GM19397 (cell line): ENCODE data around the gene MMP20.

Source experiments
- ATAC-seq: cut with Tn5 transposase; IDR thresholded peaks from one replicate; pipeline ENCODE4 v1.9.1; 2021; ENCODE audit warnings: mild to moderate bottlenecking, moderate library complexity; ENCODE audit not compliant: unreplicated experiment

The MMP20 gene

DNA sequence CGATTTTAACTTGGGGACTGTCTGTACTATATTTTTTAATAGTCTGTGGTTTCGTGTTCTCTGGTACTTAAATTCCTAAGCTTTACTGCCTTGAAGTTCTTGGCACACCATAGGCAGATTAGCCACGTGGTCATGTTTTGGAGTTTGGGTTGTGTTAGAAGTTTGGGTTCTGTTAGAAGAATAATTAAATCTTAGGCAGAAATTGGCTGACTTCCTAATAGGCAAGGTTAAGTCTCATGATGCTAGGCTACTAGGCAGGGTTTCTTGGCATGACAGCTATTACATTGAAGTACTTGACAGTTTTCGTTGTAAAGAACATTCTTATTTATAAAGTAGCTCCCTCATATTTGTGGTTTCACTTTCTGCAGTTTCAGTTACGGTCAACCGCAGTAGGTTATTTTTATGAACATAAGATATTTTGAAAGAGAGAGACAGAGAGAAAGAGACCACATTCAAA lies 64.5 kb downstream of the MMP20 start:
- ATAC-seq, result peak; percentile 69

DNA sequence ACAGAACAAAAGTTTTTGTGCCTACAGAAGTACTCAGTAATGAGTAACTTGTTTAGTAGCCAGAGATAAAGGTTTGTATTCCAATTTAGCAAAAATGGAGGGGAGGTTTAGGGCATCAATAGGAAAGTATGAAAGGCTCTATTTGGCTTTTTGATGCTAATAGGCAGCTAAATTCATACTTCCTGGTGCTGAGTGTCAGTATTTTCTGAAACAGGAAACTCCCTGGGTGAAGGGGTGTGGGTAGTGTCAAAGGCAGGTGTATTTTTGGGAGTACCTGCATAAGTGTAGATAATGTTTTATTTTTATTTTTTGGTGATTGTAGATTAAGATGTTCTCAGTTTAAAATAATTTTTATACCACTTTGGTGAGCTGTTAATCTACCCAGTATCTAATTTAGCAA lies 65.3 kb downstream of the MMP20 start:
- ATAC-seq, result peak; percentile 43

DNA sequence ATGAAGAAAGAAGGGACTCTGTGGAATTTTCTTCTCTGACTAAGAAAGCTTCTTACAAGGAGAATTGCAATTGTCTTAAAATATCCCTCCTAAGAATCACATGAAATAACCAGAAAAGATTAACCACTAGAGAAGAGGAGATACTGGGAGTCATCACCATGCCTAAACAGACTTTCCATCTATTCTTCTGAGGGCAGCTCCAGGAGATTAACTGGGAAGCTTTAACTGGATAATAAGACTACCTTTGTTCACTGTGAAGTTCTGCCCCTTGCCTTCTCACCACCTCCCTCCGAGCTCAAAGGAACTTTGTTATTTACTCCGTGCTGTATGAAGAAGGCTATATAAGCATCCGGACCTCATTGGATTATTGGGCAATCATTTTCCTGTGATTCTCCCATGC lies 70.0 kb downstream of the MMP20 start:
- ATAC-seq, result no peak

DNA sequence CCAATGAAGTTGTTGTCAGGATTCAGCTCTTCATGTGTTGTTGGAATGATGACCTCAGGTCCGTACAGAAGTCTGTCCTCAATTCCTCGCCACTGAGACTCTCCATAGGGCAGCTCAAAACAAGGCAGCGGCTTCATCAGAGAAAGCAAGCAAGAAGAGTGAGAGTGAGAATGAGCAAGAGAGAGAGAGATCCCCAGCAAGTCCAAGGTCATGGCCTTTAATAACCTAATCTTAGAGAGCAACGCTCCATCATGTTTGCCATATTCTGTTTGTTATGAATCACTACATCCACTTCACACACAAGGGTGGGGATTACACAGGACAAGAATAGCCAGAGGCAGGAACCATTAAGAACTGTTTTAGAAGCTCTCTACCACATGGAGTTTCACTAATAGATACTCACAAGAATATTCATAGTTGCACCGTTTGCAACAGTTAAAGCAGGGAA lies 71.3 kb downstream of the MMP20 start:
- peak; percentile 66 for ATAC-seq

DNA sequence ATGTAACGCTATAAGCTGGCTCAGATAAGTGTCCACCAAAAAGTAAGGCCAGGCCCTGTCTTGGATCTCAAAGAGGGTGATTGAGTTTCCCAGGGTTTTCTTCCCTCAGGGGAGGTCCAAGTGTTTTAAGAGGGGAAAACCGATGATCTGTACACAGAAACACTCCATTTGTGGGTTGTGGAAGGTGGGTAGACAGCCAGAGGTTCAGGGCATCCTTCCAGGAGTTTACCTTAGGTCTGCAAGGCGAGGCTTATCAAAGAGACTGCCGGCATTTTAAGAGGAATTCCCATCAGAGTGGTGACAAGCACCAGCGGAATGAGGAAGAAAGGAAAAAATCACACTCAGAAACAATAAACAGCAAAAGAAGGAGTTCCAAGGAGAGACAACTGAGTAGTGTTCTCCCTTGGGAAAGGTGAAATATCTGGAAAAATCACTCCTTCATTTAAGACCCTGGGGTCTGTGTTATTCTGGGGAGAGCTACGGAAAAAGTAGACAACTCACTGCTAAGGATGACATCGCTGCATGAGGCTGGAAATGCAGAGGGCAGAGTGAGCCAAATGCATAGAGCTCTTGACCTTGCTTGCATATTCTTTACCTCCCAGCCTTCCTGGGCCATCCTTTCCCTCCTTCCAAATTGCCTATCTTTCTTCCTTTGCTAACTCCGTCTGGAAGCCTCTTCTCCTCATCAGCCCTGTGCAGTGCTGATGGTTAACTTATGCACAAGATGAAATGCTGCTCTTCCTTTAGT lies 72.5 kb downstream of the MMP20 start:
- no peak for ATAC-seq

- no peak for ATAC-seq
Measured at GRCh38 chr11:102552020-102552419, 73.1 kb downstream of the MMP20 start.

- no peak for ATAC-seq
Measured at GRCh38 chr11:102551169-102551781, 73.9 kb downstream of the MMP20 start.

DNA sequence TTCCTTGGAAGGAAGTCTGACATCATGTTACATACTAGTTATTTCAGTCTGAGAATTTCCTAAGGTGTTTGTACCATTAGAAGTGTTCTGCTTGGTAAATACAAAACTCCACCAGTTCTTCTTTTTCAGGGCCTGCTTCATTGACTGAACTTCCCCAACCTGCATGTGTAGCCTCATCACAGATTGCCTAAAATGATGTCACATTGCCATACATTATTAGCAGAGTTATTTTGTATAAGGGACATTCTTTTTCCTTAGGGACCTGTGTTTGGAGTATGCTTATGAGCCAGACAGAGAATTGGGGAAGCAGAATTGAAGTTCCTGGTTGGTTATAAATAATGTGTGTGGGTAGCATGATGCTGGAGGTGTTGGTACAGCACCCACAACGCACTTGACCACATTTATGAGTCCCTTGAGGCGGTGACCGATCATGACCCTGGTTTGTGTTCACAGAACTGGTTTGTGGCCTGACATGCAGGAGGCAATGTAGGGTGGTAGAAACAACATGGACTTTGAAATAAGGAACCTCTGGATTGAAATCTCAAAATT lies 78.1 kb downstream of the MMP20 start:
- peak; percentile 77 for ATAC-seq

DNA sequence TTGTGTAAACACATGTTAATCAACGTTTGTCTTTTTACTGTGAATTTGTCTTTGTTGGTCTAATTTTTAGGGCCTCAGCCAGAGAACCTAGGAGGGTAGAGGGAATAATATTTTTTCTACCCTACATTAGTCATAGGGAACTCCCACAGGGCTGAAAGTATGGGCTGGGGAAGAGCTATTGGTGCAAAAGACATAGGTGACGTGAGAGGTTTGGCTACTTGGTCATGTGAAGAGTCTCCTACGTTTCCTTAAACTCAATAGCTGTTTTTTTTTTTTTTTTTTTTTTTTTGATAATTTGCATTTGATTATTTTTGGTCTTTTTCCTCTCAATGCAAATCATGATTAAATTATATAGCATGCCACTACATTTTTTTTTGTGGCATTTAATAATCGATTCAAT lies 78.7 kb downstream of the MMP20 start:
- ATAC-seq, result peak; percentile 44

DNA sequence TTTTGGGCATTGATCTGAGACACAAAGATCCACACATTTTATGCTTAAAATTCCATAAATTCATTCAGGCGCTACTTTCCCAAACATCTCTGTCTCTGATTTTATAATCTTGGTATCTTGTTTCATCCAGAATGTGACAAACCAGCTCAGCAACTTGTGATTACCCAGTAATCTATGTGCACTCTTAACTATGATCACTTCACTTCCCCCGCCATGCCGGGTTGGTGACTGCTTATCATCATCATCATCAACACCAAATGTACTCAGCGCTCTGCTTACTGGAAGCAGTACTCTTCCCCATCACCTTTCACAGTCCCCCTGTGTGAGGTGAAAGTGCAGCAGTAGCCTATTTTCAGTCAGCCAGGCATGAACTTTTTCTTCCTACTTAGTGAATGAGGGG lies 79.4 kb downstream of the MMP20 start:
- no peak for ATAC-seq

DNA sequence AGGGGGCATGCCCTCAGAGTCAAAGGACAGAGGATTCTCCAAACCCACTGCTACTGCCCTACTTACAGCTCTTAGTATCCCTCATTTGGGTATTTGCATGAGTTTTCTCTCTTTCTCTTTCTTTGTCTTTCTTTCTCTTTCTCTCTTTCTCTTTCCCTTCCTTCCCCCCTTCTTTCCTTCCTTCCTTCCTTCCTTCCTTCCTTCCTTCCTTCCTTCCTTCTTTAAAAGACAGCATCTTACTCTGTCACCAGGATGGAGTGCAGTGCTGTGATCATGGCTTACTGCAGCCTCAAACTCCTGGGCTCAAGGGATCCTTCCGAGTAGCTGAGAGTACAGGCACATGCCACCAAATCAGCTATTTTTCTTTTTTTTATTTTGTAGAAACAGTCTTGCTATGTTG lies 80.5 kb downstream of the MMP20 start:
- ATAC-seq, result no peak

- no peak for ATAC-seq
Measured at GRCh38 chr11:102539567-102539966, 85.6 kb downstream of the MMP20 start.

- ATAC-seq, result no peak
Measured at GRCh38 chr11:102538932-102539331, 86.2 kb downstream of the MMP20 start.

DNA sequence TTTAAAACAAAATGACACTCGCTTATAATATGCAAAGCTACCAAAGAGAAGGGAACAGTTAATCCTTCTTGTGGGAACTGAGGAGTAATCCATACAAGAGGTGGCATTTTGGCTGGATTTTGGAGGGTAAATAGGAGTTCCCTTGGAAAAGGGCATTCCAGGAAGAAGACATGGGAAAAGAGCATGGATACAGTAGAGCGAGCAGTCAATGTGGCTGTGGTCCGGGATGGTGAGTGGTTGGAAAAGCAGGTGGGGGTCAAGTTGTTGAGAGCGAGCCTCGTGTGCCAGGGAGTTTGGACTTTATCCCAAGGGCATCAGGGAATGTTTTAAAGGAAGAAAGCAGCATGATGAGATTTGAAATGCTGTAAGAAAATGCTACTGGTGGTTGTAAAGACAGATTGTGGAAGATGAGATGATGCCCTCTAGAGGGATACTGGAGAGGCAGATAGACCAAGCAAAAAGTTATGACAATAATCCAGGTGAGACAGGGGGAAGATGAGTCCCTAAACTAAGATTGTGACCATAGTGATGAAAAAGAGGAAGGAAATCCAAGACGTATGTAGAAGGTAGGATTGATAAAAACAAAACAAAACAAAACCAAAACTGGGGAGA lies 90.8 kb downstream of the MMP20 start:
- no peak for ATAC-seq

DNA sequence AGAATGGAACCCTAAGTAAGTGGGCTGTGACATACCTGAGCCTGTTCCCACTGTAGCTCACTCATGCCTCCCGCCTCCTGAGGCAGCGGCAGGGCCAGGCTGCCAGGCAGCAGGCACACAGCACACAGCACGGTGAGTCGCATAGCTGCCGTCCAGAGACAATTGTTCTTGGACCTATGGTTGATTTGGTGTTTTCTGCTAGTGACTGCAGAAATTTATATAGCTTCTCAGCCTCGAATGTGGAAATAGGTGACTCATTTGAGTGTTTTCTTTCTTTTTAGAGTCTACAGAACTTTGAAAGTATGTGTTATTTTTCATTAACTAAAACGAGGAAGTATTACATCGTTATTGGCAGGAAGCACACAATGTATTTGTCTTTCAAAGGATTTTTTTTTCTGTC lies 94.6 kb downstream of the MMP20 start, which contains the start of gene MMP7:
Gene MMP7, minus strand, starts transcription at position 190 of the 400 bp plus-strand sequence. Its CDS starts 47 bp downstream, at position 143.
- ATAC-seq, result no peak

GRCh38 chr11:102528618-102529017 lies 96.5 kb downstream of the MMP20 start:
- no peak for ATAC-seq

DNA sequence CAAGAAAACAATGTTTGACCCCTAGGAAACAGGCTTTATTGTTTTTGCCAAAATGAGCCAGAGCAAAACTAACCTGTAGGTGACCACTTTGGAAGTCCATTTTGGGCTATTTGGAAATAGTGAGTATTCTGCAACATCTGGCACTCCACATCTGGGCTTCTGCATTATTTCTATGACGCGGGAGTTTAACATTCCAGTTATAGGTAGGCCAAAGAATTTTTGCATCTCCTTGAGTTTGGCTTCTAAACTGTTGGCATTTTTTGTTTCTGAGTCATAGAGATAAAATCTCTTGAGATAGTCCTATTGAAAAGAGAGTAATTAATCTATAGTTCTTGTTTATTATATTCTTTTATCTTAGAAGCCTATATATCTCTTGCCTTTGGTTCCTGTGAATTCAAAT lies 97.4 kb downstream of the MMP20 start:
- ATAC-seq, result no peak

DNA sequence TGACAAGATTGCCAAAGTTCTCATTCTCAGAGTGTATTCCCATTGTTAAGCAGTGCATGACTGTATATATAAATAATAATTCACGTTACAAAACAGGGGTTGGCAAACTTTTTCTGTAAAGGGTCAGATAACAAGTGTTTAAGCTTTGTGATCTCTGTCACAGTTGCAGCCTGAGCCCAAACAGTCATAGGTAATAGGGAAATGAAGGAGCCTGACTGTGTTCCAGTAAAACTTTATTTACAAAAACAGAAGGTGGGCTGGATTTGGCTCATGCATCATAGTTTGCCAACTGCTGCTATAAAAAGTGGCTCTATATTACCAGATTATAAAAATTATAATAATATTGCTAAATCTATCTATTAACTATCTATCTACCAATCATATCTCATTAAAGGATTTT lies 98.1 kb downstream of the MMP20 start:
- no peak for ATAC-seq
